HG03103 (cell line): ENCODE data around the gene AHCY.
"Not testable (repeated sequence)": the region's sequence is repeated elsewhere in the genome, so short reads cannot be mapped to it uniquely, and the experiment has no call there.

ENCODE experiments used
- ATAC-seq: cut with Tn5 transposase; IDR thresholded peaks from one replicate; pipeline ENCODE4 v1.9.1; 2021; ENCODE audit warnings: low read depth; ENCODE audit not compliant: unreplicated experiment

Gene AHCY

GRCh38 chr20:34328207-34328606 is 25.1 kb upstream of the AHCY start:
- not testable (repeated sequence) for ATAC-seq

GRCh38 chr20:34324541-34324940 is 21.4 kb upstream of the AHCY start:
- no peak for ATAC-seq

- no peak for ATAC-seq
Observed at GRCh38 chr20:34322267-34323105, 19.3 kb upstream of the AHCY start.

GRCh38 chr20:34320861-34321260 is 17.7 kb upstream of the AHCY start:
- ATAC-seq, result no peak

GRCh38 chr20:34318609-34319443 is 15.7 kb upstream of the AHCY start:
- ATAC-seq, result no peak

GRCh38 chr20:34316196-34316814 is 13.2 kb upstream of the AHCY start:
- ATAC-seq, result no peak

- ATAC-seq, result no peak
Observed at GRCh38 chr20:34315236-34315635, 12.1 kb upstream of the AHCY start.

- peak; percentile 73 for ATAC-seq
Observed at GRCh38 chr20:34312544-34313217, 9.5 kb upstream of the AHCY start.

- no peak for ATAC-seq
Observed at GRCh38 chr20:34312024-34312460, 8.9 kb upstream of the AHCY start.

- no peak for ATAC-seq
Observed at GRCh38 chr20:34311118-34312023, 8.2 kb upstream of the AHCY start.

GRCh38 chr20:34310481-34311117 is 7.4 kb upstream of the AHCY start:
- ATAC-seq, result no peak

GRCh38 chr20:34309691-34310090 is 6.5 kb upstream of the AHCY start:
- no peak for ATAC-seq

- no peak for ATAC-seq
Observed at GRCh38 chr20:34305333-34306230, 2.4 kb upstream of the AHCY start.

- no peak for ATAC-seq
Observed at GRCh38 chr20:34302312-34302722, 838 bp downstream of the AHCY start.

- no peak for ATAC-seq
Observed at GRCh38 chr20:34301587-34302311, 1.4 kb downstream of the AHCY start.

- no peak for ATAC-seq
Observed at GRCh38 chr20:34300809-34301586, 2.2 kb downstream of the AHCY start.
